ENCODE measurements around the gene GPR18.

- TF ChIP-seq CTCF (optimal IDR thresholded peaks at IDR 0.05 in 1 of 3, IDR thresholded peaks at IDR 0.05 in 1 of 3, conservative IDR thresholded peaks at IDR 0.05 in 1 of 3; ENCODE audit: extremely low read depth in 1 of 3, insufficient read depth in 2 of 3, low read length in 3 of 3) (no peak), EZH2 (IDR thresholded peaks at IDR 0.05; ENCODE audit: low read length) (no peak)
Measured at GRCh38 chr13:99260216-99260615, 2.0 kb upstream of the GPR18 start.

All from keratinocyte (primary cell).